Erythroblast (primary cell): ENCODE data around the gene FAHD2A.
"Not testable (repeated sequence)": the region's sequence is repeated elsewhere in the genome, so short reads cannot be mapped to it uniquely, and the experiment has no call there.

Source experiments
- GATA1 ChIP-seq: IDR thresholded peaks from 2 replicates; pipeline ENCODE4 v1.6.1; 2011; ENCODE audit warnings: low read depth, mild to moderate bottlenecking, control low read depth, low read length, moderate library complexity
- POLR2A ChIP-seq: IDR thresholded peaks from 2 replicates; pipeline ENCODE4 v1.6.1; 2011; ENCODE audit warnings: mild to moderate bottlenecking, low read length

DNA sequence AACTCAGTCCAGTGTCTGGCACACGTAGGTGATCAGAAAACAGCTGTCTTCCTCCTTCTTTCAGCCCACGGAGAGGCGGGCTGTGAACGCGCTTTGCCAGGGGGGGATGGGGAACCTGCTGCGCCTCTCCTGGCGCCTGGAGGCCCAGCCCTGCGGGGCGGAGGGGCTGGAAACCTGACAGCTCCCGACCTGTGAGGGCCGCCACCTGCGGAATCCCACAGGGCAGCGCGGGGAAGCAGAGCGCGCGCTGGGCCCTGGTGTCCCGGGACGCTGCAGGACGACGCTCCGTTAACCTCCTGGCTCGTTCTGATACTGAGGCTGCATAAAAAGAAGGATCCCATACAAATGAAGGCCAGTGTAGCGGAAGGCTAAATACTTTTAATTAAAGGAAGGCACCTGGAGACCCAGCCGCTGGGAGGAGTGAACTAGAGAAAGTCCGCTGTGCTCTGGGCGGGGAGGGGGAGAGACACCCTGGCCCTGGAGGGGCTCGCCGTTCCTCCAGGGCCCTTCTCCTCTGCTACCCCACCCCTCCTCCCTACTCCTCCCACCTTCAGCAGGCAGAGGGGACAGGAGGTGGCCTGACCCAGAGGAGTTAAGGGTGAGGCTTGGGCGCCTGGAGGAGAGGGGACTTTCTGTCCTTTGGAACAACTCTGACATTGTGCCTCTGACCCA is 24.8 kb downstream of the FAHD2A start:
- TF ChIP-seq POLR2A, GATA1: not testable (repeated sequence)
